Measurements from ENCODE around the gene WDR45B.

Gene WDR45B

DNA sequence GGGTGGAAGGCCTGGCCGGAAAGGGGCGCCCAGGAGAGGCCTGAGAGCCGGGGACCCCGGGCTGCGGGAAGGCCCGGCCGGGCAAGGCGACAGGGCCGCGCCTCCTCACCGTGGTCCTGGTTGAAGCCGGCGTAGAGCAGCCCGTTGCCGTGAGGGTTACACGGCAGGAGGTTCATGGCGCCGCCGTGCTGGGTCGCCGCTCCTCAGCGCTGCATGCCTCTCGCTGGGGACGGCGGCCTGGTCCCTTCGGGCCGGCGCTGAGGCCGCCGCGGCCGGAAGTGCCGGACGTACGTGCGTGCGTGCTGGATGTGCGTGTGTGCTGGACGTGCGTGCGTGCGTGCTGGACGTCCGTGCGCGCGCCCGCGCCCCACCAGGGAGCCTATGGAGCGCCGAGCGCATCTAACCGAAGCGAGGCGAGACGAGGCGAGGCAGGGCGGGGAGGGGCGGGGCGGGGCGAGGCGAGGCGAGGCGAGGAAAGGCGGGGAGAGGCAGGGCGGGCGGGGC lies at the start of gene WDR45B:
TSS of gene WDR45B (minus strand) at position 280 of the 504 bp plus-strand sequence. CDS start at position 176, 104 bp downstream.
- DNase-seq (ENCODE audit: low spot score) = peak; percentile 100

DNA sequence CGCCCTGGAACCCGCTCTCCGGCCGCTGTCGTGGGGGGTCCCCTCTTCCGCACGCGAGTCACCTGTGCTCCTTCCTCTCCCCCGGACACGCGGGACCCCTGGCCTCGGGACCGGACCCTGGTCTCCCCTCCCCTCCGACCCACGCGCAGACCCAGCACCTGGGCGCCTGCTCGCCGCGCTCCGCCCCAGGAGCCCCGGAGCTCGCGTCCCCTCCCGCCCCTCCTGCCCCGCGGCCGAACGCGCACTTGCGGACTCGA lies 49.5 kb upstream of the WDR45B start:
- no peak for DNase-seq (ENCODE audit: low spot score)

DNA sequence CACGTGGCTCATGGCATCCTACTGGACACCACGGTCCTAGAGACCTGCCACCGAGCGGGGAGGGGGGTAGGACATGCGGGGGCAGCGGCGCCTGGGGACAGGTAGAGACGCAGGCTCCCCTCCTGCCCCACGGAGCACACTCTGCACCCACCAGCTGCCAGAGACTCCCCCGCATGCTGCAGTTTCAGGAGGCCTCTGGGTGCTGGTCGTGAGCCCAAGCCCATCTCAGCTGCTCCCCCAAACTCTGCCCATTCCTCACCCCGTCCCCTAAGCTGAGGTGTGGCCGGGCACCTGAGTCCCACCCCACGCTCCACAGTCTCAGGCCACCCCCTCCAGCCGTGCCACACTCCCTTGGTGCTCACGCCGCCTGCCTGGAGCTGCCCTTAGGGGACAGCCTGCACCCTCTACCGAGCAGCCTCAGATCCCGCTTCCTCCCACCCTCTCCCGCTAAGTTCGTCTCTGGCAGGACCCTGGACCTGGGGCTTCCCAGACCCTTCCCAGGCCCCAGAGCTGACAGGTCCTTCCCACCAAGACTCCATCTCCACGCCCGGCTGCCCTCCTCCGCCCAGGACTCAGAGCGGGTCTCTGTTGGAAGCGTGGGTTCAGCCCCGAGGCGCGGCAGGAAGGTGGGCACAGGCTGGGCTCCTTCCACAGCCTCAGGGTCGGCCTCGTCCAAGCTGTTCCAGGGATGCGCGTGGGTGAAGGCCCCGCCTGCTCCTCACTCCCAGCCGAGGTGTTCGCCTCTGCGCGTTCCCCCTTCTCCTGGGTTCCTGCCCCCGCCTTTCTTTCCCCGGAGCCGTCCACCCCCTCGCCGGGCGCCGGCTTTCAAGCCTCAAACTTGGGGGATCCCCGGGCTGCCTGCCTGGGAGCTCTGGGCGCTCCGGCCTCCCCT lies 48.9 kb upstream of the WDR45B start:
- peak; percentile 51 for DNase-seq (ENCODE audit: low spot score)

DNA sequence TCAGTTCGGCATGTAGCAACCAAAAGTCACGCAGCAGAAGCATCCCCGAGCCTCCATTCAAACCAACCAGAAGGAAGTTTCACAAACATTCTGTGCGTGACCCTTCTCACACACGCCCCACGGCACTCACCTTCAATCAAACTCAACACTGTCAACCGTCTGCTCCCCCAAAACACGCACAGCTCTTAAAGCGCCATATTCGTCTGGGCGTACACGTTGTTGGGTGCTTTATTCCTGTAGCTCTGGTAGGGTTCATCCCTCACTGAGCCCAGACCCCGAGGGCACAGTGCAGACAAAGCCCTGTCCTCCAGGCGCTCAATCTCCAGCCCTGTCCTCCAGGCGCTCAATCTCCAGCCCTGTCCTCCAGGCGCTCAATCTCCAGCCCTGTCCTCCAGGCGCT lies 48.0 kb upstream of the WDR45B start:
- no peak for DNase-seq (ENCODE audit: low spot score)

DNA sequence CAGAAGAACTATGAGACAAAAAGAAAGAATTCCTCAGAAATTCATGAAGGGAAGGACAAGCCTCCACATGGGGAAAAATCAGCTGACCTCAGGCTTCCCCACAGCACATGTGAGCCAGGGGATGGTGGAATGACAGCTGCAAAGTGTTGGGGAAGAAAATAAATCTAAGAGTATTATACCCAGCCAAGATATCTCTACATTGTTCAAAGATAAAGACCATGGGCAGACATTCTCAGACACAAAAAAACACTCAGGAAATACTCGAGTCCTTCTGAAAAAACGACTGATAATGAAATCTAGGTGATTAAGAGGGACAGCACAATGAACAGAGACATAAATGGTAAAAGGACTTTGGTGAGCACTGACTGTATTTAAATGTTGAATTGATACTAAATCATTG lies 46.4 kb upstream of the WDR45B start:
- DNase-seq (ENCODE audit: low spot score) = no peak

DNA sequence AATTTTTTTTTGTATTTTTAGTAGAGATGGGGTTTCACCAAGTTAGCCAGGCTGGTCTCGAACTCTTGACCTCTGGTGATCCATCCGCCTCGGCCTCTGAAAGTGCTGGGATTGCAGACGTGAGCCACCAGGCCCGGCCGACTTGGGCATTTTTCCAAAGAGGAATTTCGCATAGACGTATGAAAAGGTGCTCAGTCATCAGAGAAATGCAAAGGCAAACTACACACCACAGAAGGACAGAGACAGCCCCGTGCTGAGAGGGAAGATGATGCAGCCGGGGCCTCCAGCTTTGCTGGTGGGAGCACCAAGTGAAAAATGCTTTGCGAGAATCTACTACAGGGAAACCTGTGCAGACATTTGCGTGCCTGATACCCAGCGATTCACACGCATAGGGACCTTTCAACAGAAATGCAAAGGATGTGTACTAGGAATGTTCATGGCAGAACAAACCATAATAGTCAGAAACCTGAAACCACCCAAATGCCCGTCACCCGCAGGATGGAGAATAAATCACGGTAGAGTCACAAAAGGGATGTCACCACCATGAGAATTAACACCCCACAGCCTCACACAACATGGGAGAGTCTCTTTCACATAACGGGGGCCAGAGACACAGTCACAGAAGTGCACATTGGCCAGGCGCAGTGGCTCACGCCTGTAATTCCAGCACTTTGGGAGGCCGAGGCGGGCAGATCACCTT lies 45.1 kb upstream of the WDR45B start:
- DNase-seq (ENCODE audit: low spot score) = no peak

DNA sequence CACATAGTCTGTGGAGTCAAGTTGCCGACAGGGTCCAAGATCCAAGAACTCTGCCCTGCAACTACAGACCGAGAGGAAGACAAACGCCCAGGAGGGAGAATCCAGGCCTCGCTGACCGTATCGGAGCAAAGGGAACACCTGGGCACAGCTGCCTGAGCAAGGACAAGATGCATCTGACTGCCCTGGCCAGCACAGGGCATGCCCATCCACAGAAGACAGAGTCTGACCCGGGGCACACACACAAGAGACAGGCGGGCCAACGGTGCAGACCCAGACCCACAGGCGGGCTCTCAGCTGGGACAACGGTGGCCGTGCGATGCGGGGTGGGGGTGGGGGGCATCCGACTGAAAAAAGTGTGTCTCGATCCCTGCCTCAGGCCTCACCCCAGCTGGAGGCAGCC lies 44.0 kb upstream of the WDR45B start:
- DNase-seq (ENCODE audit: low spot score) = no peak

DNA sequence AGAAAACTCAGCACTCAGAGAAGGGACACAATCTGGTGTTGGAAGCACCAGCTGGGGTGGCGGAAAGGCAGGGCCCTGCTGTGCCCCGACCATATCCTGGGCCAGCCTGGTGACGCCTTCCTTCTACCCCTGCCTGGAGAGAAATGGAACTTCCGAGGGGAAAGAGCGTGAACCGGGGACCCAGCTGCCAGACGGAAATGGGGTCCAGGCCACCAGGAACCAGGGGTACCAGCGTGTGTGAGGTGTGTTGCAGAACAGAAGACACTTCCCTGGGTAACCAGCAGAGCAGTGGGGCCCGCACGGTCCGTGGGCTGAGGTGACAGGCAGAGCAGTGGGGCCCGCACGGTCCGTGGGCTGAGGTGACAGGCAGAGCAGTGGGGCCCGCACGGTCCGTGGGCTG lies 43.5 kb upstream of the WDR45B start:
- no peak for DNase-seq (ENCODE audit: low spot score)

DNA sequence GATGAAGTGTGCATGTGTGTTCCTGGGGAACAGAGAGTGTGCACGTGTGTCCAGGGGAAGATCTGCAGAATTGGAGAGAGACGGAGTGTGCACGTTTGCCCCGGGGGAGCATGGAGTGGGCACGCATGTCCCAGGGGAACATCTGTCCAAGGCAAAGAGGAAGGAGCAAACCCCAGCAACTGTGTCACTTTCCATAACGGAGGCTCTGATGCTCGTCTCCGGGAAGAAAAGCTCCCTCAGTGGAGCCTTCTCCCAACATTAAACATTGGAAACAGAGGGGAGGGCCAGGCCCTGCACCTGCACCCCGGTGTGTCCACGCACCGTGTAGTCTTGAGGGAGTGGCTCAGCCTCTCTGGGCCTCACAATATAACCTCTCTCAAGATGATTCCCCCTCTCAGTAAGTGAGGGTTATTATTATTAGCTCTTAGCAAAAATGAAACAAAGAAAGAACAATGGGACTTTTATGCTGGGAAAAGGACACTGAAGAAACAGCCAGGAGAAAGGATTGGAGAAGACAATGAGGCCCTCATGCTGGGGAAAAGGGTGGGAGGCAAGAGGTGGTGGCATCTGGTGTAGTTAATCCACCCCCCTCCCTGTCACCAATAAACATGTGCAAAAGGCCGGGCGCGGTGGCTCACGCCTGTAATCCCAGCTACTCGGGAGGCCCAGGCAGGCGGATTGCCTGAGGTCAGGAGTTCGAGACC lies 42.7 kb upstream of the WDR45B start:
- DNase-seq (ENCODE audit: low spot score) = no peak

DNA sequence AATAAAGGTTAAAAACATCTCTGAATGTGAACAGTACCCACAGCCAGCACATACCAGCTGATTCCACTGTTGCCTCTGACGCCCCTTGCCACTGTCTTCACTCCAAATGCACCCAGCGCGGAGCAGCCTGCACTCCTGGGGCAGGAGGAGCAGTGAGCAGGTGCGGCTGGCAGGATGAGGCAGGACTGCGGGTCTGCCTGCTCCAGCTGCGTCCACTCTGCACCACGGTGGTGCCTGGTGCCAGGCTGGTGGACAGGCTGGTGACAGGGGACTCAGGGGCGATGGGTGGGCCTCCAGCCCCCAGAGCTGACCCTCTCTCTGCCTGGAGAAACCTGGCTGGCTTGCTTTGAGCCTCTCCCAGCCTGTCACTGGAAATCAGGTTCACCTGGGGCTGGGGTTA lies 40.8 kb upstream of the WDR45B start:
- no peak for DNase-seq (ENCODE audit: low spot score)

DNA sequence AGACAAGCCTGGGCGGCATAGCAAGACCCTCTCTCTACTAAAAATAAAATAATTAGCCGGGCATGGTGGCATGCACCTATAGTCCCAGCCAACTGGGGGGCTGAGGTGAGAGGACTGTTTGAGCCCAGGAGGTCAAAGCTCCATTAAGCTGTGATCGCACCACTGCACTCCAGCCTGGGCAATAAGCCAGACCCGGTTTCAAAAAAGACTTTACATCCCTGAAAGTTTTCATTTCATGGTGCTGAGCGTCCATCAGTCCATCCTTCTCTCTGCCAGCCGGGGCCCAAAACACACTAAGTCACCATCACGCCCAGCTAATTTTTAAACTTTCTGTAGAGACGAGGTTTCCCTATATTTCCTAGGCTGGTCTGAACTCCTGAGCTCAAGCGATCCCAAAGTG lies 39.6 kb upstream of the WDR45B start:
- DNase-seq (ENCODE audit: low spot score) = no peak

DNA sequence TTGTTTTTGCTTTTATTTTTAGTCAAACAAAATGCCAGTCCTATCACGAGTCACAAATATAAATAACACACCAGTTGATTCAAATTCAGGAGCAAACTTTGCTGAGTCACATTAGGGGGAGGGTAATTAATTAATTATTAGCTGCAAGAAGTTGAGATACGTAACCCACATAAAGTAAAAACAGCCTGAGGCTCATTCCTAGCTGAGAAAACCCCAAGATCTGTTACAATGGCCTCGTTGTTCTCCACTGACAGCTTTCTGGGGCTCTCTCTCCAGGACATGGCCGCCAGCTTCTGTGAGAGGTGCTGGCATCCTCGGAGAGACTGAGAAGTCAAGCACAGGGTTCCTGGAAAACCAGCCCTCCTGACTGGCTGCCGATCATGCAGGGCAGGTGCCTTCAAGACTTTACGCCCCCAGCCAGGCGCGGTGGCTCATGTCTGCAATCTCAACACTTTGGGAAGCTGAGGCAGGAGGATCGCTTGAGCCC lies 39.2 kb upstream of the WDR45B start:
- DNase-seq (ENCODE audit: low spot score) = no peak

DNA sequence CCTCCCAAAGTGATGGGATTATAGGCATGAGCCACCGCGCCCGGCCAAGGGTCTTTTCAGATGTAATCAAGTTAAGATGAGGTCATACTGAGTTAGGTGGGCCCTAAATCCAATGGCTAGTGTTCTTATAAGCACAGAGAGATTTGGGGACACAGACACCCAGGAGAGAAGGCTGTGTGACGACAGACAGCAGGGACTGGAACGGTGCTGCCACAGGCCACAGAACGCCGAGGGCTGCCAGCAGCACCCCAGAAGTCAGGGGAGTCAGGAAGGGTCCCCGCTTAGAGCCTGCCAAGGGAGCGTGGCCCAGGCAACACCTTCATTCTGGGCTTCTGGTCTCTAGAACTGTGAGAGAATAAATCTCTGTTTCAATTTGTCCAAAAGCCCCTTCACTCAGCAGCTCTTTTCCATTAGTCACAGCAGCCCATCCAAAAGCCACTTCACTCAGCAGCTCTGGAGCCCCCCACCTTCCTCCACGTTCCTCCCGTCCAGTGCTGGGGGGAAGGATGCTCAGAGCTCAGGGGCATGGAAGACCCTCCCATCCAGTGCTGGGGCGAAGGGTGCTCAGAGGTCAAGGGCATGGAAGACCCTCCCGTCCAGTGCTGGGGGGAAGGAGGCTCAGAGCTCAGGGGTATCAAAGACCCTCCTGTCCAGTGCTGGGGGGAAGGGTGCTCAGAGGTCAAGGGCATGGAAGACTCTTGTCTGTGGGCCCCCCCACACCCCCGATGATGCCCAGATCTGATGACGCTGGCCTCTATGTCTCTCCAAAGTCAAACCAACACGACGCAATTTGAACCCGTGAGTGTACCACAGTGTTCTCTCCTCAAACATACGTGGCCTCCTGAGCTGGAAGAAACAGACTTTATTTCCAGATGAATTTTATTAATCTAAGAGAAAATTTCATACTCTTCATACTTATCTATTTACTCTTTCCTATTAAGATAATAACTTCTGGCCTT lies 38.4 kb upstream of the WDR45B start:
- no peak for DNase-seq (ENCODE audit: low spot score)

DNA sequence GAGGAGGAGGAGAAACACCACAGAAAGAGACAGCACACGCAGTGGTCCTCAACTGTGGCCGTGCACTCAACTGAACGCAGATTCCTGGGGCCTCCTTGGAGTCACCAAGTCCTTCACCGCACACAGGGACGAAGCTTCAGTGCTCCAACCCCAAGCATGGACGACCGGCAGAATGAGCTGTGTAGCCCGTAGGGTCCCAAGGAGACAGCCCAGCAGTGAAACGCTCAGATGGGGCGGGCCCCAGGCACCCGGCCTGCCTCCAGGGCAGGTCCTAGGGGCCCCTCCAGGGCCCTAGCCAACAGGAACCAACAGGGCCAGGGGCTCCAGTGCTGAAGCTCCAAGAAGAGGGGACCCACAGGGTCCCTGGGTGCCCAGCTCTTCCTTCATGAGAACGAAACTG lies 37.0 kb upstream of the WDR45B start:
- no peak for DNase-seq (ENCODE audit: low spot score)

DNA sequence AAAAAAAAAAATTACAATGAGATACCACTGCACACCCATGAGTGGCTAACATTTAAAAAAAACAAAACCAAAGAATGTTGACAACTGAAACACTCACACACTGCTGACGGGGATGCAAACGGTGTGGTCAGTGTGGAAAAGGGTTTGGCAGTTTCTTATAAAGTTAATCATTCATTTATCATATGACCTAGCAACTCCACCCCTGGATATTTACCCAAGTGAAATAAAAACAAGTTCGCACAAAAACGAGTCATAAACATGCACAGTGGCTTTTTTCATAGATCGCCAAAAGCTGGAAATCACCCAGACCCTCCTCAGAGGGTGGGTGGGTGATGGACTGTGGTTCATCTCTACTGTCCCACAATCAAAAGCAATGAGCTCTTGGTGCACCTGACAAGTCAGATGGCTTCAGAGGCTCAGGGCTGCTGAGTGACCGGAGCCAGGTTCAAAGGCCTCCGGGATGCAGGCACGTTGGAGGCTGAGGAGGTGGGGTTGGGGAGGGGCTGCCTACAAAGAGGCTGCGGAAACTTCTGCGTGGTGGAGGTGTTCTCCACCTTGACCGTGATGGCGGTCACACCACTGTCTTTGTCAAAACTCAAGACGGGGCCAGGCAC lies 36.1 kb upstream of the WDR45B start:
- DNase-seq (ENCODE audit: low spot score) = no peak

DNA sequence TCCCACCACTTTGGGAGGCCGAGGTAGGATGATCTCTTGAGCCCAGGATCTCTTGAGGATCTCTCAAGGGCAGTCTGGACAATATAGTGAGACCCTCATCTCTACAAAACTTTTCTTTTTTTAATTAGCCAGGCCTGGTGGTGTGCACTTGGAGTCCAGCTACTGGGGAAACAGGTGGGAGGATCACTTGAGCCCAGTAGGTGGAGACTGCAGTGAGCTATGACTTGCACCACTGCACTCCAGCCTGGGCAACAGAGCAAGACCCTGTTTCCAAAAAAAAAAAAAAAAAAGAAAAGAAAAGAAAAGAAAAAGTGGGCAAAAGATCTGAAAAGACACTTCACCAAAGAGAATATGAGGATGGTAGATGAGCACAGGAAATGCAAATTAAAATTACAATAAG lies 35.3 kb upstream of the WDR45B start:
- no peak for DNase-seq (ENCODE audit: low spot score)

DNA sequence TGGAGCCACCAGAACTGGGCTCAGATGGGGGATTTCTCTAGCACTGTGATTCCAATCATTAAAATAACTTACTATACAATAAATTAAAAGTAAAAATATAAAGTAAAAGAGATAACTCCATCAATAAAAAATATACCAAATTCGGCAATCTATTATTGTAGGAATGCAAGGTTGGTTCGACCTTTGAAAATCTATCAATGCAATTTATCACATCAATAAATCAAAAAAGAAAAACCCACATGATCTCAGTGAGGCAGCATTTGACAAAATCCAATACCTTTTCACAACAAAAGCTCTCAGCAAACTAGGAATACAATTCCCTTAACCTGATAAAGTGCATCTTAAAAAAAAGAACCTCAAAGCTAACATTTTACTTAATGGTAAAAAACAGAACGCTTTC lies 33.3 kb upstream of the WDR45B start:
- DNase-seq (ENCODE audit: low spot score) = no peak

DNA sequence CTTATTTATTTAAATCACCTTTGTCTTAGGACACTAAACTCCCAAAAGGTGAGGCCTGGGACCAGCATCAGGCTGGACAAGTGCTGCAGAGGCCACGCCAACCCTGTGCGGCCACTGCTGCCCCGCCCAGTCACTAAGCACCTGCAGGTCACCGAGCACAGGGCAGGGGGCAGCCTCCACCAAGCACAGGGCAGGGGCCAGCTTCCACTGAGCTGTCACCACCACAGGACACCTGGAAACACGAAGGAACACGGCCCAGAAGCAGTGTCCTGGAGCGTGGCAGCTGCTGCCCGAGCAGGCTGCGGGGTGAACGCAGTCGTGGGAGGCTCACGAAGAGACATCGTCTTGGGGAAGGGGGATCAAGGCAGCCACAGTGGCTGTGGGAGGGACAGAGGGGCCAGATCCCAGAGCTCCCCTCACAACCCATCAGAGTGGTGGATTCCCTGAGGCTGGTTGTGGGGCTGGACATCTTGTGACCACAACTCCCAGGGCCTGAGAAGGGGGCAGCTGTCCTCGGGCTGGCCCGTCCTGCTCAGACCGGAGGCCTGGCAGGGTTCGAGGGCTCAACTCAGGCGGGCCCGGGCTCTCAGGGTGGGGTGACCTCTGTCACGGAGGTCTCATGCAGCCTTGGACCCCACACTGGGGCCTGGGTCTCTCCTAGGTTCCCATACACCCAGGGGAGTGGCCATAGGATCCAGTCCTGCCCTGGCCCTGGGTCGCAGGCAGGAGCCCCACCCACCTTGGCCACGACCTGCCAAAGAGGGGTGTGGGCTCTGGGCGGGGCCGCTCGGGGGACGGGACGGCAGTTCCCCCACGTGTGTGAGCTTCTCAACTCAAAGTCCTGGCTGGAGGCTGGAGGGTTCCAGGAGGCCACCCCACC lies 31.6 kb upstream of the WDR45B start:
- DNase-seq (ENCODE audit: low spot score) = no peak

DNA sequence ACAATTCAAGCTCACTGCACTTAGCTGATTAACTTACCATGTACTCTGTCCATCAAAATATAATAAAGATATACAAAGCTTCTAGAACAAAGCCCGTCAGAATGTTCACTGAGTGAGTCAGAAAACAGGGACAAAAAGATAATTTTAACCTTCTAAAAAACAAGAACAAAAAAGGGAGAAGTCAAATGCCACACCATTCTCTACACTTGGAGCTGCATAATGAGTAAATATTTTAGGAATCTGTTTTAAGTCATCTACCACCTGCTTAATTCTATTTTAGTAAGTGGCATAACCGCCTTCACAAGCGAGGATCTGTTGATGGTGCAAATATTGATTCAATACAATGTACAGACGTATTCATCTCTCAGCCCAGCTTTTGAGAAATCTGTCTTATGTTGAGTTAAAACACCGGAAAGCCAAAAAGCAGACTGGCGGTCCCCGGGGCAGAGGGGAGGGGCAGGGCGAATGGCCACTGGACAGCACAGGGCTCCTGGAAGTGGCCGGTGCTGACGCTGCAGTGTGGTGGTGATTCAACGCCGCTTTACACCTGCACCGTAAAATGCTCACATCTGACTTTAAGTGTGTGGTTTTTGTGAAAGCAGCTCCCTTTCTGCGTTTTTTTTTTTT lies 30.1 kb upstream of the WDR45B start:
- DNase-seq (ENCODE audit: low spot score) = no peak

Measured in AG08396 (cell line).